Lower leg skin (tissue), 3 donors: ENCODE data around the gene KLF14.

ENCODE experiments used
- POLR2A ChIP-seq, 2 donors: fragments of 450-650 bp; IDR thresholded peaks; one replicate each; pipeline ENCODE4 v1.6.1; 2016 to 2017; ENCODE audit warnings: antibody characterized with exemption in 2 of 2, mild to moderate bottlenecking in 1 of 2, moderate library complexity in 1 of 2
- TF ChIP-seq, protein P1 (sequence below), 3 donors: fragments of 450-650 bp; IDR thresholded peaks; one replicate each; pipeline ENCODE4 v1.5.1; 2016; ENCODE audit warnings: antibody characterized with exemption in 3 of 3, mild to moderate bottlenecking in 3 of 3, moderate library complexity in 2 of 3

DNA sequence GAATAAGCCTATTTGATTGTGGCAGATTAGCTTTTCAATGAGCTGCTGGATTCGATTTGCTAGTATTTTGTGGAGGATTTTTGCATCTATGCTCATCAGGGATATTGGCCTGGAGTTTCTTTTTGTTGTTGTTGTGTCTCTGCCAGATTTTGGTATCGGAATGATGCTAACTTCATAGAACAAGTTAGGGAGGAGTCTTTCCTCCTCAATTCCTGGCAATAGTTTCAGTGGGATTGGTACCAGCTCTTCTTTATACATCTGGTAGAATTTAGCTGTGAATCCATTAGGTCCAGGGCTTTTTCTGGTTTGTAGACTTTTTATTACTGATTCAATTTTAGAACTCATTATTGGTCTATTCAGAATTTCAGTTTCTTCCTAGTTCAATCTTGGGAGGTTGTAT lies 43.4 kb upstream of the KLF14 start:
- TF ChIP-seq, protein P1, sequence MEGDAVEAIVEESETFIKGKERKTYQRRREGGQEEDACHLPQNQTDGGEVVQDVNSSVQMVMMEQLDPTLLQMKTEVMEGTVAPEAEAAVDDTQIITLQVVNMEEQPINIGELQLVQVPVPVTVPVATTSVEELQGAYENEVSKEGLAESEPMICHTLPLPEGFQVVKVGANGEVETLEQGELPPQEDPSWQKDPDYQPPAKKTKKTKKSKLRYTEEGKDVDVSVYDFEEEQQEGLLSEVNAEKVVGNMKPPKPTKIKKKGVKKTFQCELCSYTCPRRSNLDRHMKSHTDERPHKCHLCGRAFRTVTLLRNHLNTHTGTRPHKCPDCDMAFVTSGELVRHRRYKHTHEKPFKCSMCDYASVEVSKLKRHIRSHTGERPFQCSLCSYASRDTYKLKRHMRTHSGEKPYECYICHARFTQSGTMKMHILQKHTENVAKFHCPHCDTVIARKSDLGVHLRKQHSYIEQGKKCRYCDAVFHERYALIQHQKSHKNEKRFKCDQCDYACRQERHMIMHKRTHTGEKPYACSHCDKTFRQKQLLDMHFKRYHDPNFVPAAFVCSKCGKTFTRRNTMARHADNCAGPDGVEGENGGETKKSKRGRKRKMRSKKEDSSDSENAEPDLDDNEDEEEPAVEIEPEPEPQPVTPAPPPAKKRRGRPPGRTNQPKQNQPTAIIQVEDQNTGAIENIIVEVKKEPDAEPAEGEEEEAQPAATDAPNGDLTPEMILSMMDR (IDR thresholded peaks at IDR 0.05) = no peak
- TF ChIP-seq POLR2A (IDR thresholded peaks at IDR 0.05) = no peak
